Measurements from ENCODE around the gene PLXND1. TPM values are rescaled to one million over a fixed set of nuclear protein-coding genes. Genes with fewer than 3 reads are reported as not detected.

Gene PLXND1
- polyA plus RNA-seq, 10 donors, result 104 to 166 (median 120) TPM

- no peak for DNase-seq
These were observed 38.5 kb downstream of the PLXND1 start for GRCh38 chr3:129567939-129568338.

GRCh38 chr3:129567176-129567705, 39.2 kb downstream of the PLXND1 start:
- peak in 2 of 3 donors; percentile 48 to 87 for DNase-seq

- no peak for DNase-seq
These were observed 40.6 kb downstream of the PLXND1 start for GRCh38 chr3:129565902-129566301.

- no peak for DNase-seq
These were observed 41.4 kb downstream of the PLXND1 start for GRCh38 chr3:129564981-129565644.

GRCh38 chr3:129563850-129564535, 42.5 kb downstream of the PLXND1 start:
- no peak for DNase-seq

GRCh38 chr3:129563332-129563731, 43.1 kb downstream of the PLXND1 start:
- no peak for DNase-seq

- no peak for DNase-seq
These were observed 43.7 kb downstream of the PLXND1 start for GRCh38 chr3:129562803-129563202.

GRCh38 chr3:129561619-129562248, 44.7 kb downstream of the PLXND1 start:
- no peak for DNase-seq

GRCh38 chr3:129560911-129561594, 45.4 kb downstream of the PLXND1 start:
- DNase-seq, result peak; percentile 74 to 92 (median 75)

GRCh38 chr3:129560269-129560787, 46.1 kb downstream of the PLXND1 start:
- DNase-seq, result peak in 1 of 3 donors; percentile 75

GRCh38 chr3:129559565-129560079, 46.9 kb downstream of the PLXND1 start:
- no peak for DNase-seq

- no peak for DNase-seq
These were observed 47.5 kb downstream of the PLXND1 start for GRCh38 chr3:129558772-129559564.

- no peak for DNase-seq
These were observed 48.2 kb downstream of the PLXND1 start for GRCh38 chr3:129558081-129558771.

GRCh38 chr3:129557548-129557894, 49.0 kb downstream of the PLXND1 start:
- peak in 2 of 3 donors; percentile 62 to 80 for DNase-seq

GRCh38 chr3:129556890-129557547, 49.5 kb downstream of the PLXND1 start:
- no peak for DNase-seq

- no peak for DNase-seq
These were observed 50.1 kb downstream of the PLXND1 start for GRCh38 chr3:129556358-129556695.

GRCh38 chr3:129555616-129556357, 50.7 kb downstream of the PLXND1 start:
- no peak for DNase-seq

GRCh38 chr3:129555153-129555550, 51.3 kb downstream of the PLXND1 start:
- DNase-seq, result no peak

Measured in muscle of back (tissue), 11 donors.